ENCODE results near the gene IL10RB.

- TF ChIP-seq ZFP3 (CRISPR knock-in tag; IDR thresholded peaks at IDR 0.05) (no peak), CSRNP3 (CRISPR knock-in tag; IDR thresholded peaks at IDR 0.05) (no peak), ESRRG (CRISPR knock-in tag; IDR thresholded peaks at IDR 0.05) (no peak), PATZ1 (CRISPR knock-in tag; IDR thresholded peaks at IDR 0.05; ENCODE audit: borderline replicate concordance) (no peak), TSHZ2 (CRISPR knock-in tag; IDR thresholded peaks at IDR 0.05) (no peak), RARB (CRISPR knock-in tag; IDR thresholded peaks at IDR 0.05) (no peak), SNAI2 (CRISPR knock-in tag; IDR thresholded peaks at IDR 0.05) (no peak), CREB5 (CRISPR knock-in tag; IDR thresholded peaks at IDR 0.05; ENCODE audit: low read depth) (no peak), TOX (CRISPR knock-in tag; IDR thresholded peaks at IDR 0.05; ENCODE audit: borderline replicate concordance) (no peak), ARNTL (CRISPR knock-in tag; IDR thresholded peaks at IDR 0.05; ENCODE audit: borderline replicate concordance, low read depth) (no peak), ZNF8 (CRISPR knock-in tag; IDR thresholded peaks at IDR 0.05) (no peak), ZFP30 (CRISPR knock-in tag; IDR thresholded peaks at IDR 0.05) (no peak), TCF4 (CRISPR knock-in tag; IDR thresholded peaks at IDR 0.05; ENCODE audit: borderline replicate concordance) (no peak)
These were observed 30.0 kb upstream of the IL10RB start for GRCh38 chr21:33236013-33236686.

Data from SK-N-SH treated with all-trans-retinoic acid at 6 μM for 48 hours (cell line).